Neuron (in vitro differentiated cells): ENCODE measurements around the gene ZNF281.
A peak's percentile ranks its signal among the peaks of the same experiment; 100 is the strongest.

ENCODE experiments used
- H2AFZ ChIP-seq: one replicate; pipeline ENCODE4 v1.6.1; 2013; ENCODE audit warnings: low read depth, mild to moderate bottlenecking, inconsistent platforms, low read length, moderate library complexity
- H3K27me3 ChIP-seq: one replicate; pipeline ENCODE4 v1.6.1; 2013; ENCODE audit warnings: low read length; ENCODE audit not compliant: insufficient read depth
- H3K36me3 ChIP-seq: one replicate; pipeline ENCODE4 v1.6.1; 2013; ENCODE audit warnings: low read length; ENCODE audit not compliant: insufficient read depth
- H3K4me1 ChIP-seq: one replicate; pipeline ENCODE4 v1.6.1; 2013; ENCODE audit warnings: low read length; ENCODE audit not compliant: insufficient read depth
- H3K4me3 ChIP-seq: 2 replicates; pipeline ENCODE4 v1.5.1; 2013; ENCODE audit warnings: mild to moderate bottlenecking, low read length, moderate library complexity
- H3K9me3 ChIP-seq: one replicate; pipeline ENCODE4 v1.6.1; 2013; ENCODE audit warnings: low read length

ZNF281 gene, protein sequence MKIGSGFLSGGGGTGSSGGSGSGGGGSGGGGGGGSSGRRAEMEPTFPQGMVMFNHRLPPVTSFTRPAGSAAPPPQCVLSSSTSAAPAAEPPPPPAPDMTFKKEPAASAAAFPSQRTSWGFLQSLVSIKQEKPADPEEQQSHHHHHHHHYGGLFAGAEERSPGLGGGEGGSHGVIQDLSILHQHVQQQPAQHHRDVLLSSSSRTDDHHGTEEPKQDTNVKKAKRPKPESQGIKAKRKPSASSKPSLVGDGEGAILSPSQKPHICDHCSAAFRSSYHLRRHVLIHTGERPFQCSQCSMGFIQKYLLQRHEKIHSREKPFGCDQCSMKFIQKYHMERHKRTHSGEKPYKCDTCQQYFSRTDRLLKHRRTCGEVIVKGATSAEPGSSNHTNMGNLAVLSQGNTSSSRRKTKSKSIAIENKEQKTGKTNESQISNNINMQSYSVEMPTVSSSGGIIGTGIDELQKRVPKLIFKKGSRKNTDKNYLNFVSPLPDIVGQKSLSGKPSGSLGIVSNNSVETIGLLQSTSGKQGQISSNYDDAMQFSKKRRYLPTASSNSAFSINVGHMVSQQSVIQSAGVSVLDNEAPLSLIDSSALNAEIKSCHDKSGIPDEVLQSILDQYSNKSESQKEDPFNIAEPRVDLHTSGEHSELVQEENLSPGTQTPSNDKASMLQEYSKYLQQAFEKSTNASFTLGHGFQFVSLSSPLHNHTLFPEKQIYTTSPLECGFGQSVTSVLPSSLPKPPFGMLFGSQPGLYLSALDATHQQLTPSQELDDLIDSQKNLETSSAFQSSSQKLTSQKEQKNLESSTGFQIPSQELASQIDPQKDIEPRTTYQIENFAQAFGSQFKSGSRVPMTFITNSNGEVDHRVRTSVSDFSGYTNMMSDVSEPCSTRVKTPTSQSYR

DNA sequence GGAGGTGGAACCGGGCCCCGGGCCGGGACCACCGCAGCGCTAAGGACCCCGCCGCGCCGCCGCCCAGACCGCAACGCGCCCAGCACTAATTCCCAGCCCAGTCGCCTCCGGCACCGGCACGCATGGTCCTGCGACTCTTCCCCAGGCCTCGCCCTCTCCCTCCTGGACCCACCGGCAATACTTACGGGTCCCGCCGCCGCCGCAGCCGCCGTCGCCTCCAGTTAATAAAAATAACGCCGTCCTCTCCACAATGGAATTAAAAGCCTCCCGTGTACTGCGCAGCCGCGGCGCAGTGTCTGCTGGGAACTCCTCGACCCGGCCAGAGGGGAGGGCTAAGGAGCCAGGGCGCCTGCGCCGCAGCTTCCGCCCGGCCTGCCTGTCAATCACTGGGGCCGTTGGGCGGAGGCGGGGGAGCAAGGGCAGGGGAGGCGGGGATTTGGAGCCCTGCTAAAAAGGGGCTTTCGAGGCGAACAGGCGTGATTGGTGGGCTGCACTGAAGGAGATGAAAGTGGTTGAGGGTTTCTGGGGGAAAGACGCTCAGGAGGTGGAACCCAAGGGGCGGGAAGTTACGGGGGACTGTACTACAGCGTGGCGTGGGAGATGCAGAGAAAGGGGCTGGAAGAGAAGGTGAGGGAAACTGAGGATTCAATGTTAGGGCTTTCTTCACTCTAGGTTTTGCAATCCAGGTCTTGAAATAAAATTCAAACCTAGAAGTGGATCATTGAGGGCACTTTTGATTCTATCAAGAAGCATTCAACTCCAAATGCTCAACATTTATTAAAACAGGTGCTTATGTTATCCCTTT lies at the start of gene ZNF281:
TSS of gene ZNF281 (minus strand) at position 276 of the 805 bp plus-strand sequence. CDS start 331 bp downstream, outside the sequence.
- Histone ChIP-seq H3K27me3 (no peaks in the 10 kb centered on the region), H3K4me1 (peaks cover 19% of the 10 kb centered on the region), H3K4me3 (peak within 1 kb of the TSS; percentile 90), H2AFZ (peak within 1 kb of the TSS; percentile 97), H3K9me3 (peaks cover 16% of the 10 kb centered on the region), H3K36me3 (peaks cover 34% of the 10 kb centered on the region)

DNA sequence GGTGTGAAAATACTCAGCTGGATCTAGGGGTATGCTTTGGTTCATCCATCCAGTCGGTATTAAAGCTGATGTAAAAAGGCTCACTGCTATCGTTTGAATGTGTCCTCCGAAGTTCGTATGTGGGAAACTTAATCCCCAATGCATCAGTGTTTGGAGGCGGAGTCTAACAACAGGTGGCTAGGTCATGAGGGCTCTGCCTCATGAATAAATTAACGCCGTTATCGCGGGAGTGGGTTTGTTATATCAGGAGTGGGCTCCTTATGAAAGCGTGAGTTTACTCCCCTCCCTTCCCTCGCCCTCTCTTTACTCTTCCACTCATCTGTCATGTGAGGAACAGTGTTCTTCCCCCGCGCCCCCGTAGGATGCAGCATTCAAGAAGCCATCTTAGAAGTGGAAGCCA lies 48.9 kb upstream of the ZNF281 start:
- H3K9me3 ChIP-seq: no peaks in the 10 kb centered on the region
- no peak overlapping the region for H3K4me3 ChIP-seq
- H3K4me1 ChIP-seq: no peaks in the 10 kb centered on the region
- H3K36me3 ChIP-seq: no peaks in the 10 kb centered on the region
- H3K27me3 ChIP-seq: peaks cover 6% of the 10 kb centered on the region
- no peak overlapping the region for H2AFZ ChIP-seq

DNA sequence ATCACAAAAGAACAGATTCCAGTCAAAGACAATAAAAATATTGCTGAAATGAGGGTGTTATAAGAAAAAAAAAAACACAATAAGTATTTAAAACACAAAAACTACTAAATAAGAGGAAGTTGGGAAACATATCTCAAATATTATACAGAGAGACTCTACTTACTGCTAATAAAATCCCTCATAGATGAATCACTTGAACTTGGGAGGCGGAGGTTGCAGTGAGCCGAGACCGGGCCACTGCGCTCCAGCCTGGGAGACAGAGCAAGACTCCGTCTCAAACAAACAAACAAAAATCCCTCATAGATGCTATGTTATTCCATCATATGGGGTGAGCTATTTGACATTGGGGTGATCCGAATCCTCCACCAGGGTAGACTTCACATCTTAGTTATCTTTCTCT lies 48.0 kb upstream of the ZNF281 start:
- no peaks in the 10 kb centered on the region for H3K9me3 ChIP-seq
- no peaks in the 10 kb centered on the region for H3K36me3 ChIP-seq
- no peaks in the 10 kb centered on the region for H3K4me1 ChIP-seq
- no peak overlapping the region for H2AFZ ChIP-seq
- peaks cover 7% of the 10 kb centered on the region for H3K27me3 ChIP-seq
- H3K4me3 ChIP-seq: no peak overlapping the region

DNA sequence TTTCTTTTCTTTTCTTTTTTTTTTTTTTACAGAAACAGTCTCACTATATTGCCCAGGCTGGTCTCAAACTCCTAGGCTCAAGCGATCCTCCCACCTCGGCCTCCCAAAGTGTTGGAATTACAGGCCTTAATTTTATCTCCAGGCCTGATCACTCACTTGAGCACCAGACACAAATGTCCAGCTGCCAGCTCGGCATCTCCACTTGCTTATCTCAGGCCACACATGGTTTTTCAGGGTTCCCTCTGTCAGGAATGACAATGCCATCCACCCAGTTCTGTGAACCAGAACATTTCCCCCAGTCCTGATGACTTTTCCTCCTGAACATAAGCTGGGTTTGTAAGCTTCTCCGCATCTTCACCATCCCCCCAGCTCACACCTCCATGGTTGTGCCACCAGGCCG lies 44.6 kb upstream of the ZNF281 start:
- Histone ChIP-seq H3K4me3 (no peak overlapping the region), H2AFZ (no peak overlapping the region)

DNA sequence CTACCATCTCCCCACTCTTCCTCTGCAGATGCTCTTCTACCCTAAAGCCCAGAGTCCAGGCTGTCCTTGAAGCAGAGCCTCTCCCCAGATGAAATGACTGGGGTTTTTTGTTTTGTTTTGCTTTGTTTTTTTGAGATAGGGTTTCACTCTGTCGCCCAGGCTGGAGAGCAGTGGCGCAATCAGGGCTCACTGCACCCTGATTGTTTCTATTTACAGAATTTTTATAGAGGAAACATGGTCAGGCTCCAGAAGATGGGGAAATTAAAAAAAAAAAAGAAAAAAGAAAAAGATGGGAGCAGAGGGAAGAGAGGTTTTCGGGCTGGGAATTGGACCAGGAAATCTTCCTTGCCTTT lies 43.7 kb upstream of the ZNF281 start:
- H3K36me3 ChIP-seq: no peaks in the 10 kb centered on the region
- no peak overlapping the region for H3K4me3 ChIP-seq
- H3K4me1 ChIP-seq: no peaks in the 10 kb centered on the region
- no peaks in the 10 kb centered on the region for H3K9me3 ChIP-seq
- H2AFZ ChIP-seq: no peak overlapping the region
- H3K27me3 ChIP-seq: peaks cover 7% of the 10 kb centered on the region

More for the DNA sequence above, 44.6 kb upstream of the ZNF281 start:
- Histone ChIP-seq H3K27me3 (peaks cover 7% of the 10 kb centered on the region), H3K9me3 (no peaks in the 10 kb centered on the region), H3K36me3 (no peaks in the 10 kb centered on the region), H3K4me1 (no peaks in the 10 kb centered on the region)

DNA sequence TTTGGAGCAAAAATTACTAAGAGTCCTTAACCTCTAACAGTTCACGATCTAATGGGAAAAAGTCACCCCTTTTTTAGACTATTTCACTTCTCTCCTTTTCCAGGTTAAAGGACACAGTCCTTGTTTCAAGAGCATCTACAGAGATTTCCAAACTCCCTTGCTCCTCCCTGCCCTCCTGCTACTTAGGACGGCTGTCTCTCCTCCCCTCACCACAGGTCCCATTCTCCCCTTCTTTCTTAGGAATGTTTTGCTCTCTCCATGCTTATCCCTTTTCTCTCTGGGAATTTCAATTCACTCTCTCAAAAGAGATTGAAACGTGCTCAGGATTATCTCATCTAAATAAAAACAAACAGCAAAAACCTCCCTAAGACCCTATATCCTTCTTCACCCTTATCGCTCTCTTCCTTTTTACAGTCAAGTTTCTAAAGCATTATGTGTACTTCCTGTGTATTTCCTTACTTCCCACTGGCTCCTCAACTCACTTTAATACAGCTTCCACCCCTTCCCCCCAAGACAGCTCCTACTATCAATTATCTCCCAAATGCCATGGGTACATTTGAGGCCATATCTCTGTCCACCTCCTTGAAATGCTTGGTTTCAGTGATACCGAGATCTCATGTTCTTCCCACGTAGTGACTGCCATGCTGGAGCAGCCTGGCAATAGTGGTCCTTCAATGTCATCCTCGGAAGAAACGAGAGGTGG lies 43.2 kb upstream of the ZNF281 start:
- no peaks in the 10 kb centered on the region for H3K9me3 ChIP-seq
- H3K36me3 ChIP-seq: no peaks in the 10 kb centered on the region
- no peak overlapping the region for H2AFZ ChIP-seq
- no peak overlapping the region for H3K4me3 ChIP-seq
- peaks cover 7% of the 10 kb centered on the region for H3K27me3 ChIP-seq
- no peaks in the 10 kb centered on the region for H3K4me1 ChIP-seq

DNA sequence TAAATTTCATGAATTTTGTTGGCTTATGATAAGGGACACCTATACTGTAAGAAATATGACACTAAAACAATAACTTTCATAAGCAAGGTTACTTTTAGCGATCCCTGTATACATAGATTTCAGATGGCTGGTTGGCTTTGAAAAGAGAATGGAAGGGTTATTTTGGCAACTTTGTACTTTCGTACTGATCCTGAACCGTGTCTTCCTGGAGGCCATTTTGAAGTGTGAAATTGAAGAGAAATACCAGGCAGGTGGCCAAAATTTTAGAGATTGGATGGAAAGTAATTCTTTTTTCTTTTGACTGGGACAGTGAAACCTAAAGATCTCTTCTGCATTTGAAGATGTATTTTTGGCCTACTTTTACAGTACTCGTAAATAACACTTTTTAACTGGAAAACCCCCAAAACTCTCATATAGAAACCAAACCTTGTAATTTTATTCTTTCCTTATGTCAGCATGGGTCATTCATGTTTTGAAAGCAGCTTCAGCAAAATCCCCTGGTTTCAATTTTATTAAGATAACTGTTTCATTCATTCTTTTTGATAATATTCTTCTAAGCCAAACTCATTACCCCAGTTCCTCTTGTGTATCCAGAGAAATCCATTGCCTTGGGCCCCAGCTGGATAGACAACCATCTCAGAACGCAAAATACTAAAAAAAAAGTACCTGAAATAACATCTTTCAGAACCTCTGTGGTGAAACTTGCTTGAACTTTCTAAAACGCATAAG lies 38.4 kb upstream of the ZNF281 start:
- no peaks in the 10 kb centered on the region for H3K9me3 ChIP-seq
- H2AFZ ChIP-seq: no peak overlapping the region
- H3K4me1 ChIP-seq: no peaks in the 10 kb centered on the region
- H3K27me3 ChIP-seq: no peaks in the 10 kb centered on the region
- no peak overlapping the region for H3K4me3 ChIP-seq
- H3K36me3 ChIP-seq: no peaks in the 10 kb centered on the region

DNA sequence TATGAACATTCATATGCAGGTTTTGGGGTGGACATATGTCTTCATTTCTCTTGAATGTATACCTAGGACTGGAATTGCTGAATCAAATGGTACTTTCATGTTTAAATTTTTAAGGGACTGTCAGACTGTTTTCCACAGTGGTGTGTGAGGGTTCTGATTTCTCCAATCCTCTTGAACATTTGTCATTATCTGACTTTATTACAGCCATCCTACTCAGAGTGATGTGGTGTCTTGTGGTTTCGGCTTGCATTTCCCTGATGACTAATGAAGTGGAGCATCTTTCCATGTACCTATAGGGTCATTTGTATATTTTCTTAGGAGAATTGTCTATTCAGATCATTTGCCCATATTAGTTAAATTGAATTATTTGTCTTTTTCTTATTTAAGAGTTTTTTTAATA lies 35.4 kb upstream of the ZNF281 start:
- Histone ChIP-seq H3K4me1 (no peaks in the 10 kb centered on the region), H2AFZ (no peak overlapping the region), H3K27me3 (no peaks in the 10 kb centered on the region)

DNA sequence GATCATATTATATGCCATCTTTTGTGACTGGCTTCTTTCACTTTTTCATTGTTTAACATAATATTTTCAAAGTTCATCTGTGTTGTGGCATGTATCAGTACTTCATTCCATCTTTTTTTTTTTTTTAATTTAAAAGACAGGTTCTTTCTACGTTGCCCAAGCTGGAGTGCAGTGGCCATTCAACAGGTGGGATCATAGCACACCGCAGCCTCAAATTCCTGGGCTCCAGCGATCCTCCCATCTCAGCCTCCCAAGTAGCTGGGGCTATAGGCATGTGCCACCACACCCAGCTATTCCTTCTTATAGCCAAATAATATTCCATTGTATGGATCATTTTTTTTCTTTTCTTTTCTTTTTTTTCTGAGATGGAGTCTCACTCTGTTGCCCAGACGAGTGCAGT lies 34.6 kb upstream of the ZNF281 start:
- Histone ChIP-seq H3K4me3 (no peak overlapping the region), H3K9me3 (no peaks in the 10 kb centered on the region)

More for the DNA sequence above, 35.4 kb upstream of the ZNF281 start:
- Histone ChIP-seq H3K4me3 (no peak overlapping the region), H3K36me3 (no peaks in the 10 kb centered on the region), H3K9me3 (no peaks in the 10 kb centered on the region)

DNA sequence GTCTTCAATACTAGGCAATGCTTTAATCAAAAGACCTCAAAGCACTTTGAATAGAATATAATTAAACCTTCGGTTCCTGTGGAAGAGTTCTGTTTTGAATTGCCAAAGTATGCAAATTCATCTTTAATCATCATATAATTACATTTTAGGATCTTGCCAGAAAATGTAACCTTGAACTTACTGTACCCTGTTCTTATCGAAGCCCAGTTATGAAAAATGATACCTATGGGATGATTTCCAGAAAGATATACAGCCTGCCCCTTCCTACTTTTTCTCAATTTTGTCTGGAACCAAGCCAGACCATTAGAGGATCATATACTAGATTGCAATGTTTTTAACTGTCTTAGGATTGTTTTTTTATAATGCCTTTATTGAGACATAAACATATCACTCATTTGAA lies 34.0 kb upstream of the ZNF281 start:
- Histone ChIP-seq H3K4me3 (no peak overlapping the region), H3K9me3 (no peaks in the 10 kb centered on the region), H2AFZ (no peak overlapping the region), H3K27me3 (no peaks in the 10 kb centered on the region), H3K36me3 (no peaks in the 10 kb centered on the region), H3K4me1 (no peaks in the 10 kb centered on the region)

More for the DNA sequence above, 34.6 kb upstream of the ZNF281 start:
- Histone ChIP-seq H3K27me3 (no peaks in the 10 kb centered on the region), H2AFZ (no peak overlapping the region), H3K36me3 (no peaks in the 10 kb centered on the region), H3K4me1 (no peaks in the 10 kb centered on the region)

DNA sequence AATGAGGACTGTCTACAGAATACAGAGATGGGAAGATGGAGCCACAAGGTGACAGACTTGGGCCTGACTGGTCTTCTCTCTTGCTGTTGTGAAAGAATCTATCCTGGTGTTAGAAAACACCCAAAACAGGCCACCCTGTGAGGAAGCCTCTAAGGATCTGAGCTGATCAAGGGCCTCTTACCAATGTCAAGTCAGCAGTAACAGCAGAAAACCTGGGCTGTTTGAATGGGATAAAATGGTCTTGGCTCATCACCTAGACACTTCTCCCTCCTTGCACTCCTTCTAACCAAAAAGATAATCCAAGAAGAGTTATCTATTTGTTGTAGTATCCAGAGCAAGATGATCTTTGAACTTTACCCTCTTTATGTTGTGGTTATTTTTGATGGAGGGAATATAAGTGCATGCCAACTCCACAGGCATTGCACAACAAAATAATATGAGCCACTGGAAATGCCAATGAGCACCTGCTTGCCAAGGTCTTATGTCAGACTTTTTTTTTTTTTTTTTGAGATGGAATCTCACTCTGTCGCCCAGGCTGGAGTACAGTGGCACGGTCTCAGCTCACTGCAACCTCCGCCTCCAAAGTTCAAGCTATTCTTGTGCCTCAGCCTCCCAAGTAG lies 32.8 kb upstream of the ZNF281 start:
- Histone ChIP-seq H2AFZ (no peak overlapping the region), H3K36me3 (no peaks in the 10 kb centered on the region), H3K9me3 (no peaks in the 10 kb centered on the region), H3K27me3 (no peaks in the 10 kb centered on the region), H3K4me3 (no peak overlapping the region), H3K4me1 (no peaks in the 10 kb centered on the region)
